HG02938 (cell line): ENCODE results near the gene PBX1.

Experiments
- ATAC-seq: cut with Tn5 transposase; IDR thresholded peaks from one replicate; pipeline ENCODE4 v1.9.1; 2021; ENCODE audit warnings: mild to moderate bottlenecking, moderate library complexity; ENCODE audit not compliant: unreplicated experiment

The PBX1 gene

GRCh38 chr1:164662462-164662861 is 103.5 kb downstream of the PBX1 start:
- ATAC-seq: no peak

GRCh38 chr1:164662955-164663354 is 104.0 kb downstream of the PBX1 start:
- ATAC-seq: no peak

- ATAC-seq: no peak
These were observed 105.1 kb downstream of the PBX1 start for GRCh38 chr1:164664127-164664526.

GRCh38 chr1:164667001-164667400 is 108.0 kb downstream of the PBX1 start:
- ATAC-seq: no peak

- no peak for ATAC-seq
These were observed 108.6 kb downstream of the PBX1 start for GRCh38 chr1:164667600-164667999.

GRCh38 chr1:164668491-164669400 is 109.8 kb downstream of the PBX1 start:
- ATAC-seq: no peak

GRCh38 chr1:164670026-164670425 is 111.0 kb downstream of the PBX1 start:
- no peak for ATAC-seq

- no peak for ATAC-seq
These were observed 111.8 kb downstream of the PBX1 start for GRCh38 chr1:164670786-164671185.

- ATAC-seq: no peak
These were observed 112.5 kb downstream of the PBX1 start for GRCh38 chr1:164671323-164671965.

GRCh38 chr1:164671966-164672571 is 113.1 kb downstream of the PBX1 start:
- no peak for ATAC-seq

GRCh38 chr1:164672588-164672987 is 113.6 kb downstream of the PBX1 start:
- no peak for ATAC-seq

- no peak for ATAC-seq
These were observed 114.7 kb downstream of the PBX1 start for GRCh38 chr1:164673584-164674214.

- no peak for ATAC-seq
These were observed 116.4 kb downstream of the PBX1 start for GRCh38 chr1:164675342-164675904.

GRCh38 chr1:164678136-164678700 is 119.2 kb downstream of the PBX1 start:
- no peak for ATAC-seq

- no peak for ATAC-seq
These were observed 123.6 kb downstream of the PBX1 start for GRCh38 chr1:164682570-164682969.

GRCh38 chr1:164683235-164683634 is 124.3 kb downstream of the PBX1 start:
- ATAC-seq: no peak

- ATAC-seq: no peak
These were observed 126.5 kb downstream of the PBX1 start for GRCh38 chr1:164685266-164686035.

GRCh38 chr1:164687777-164688176 is 128.8 kb downstream of the PBX1 start:
- no peak for ATAC-seq

- no peak for ATAC-seq
These were observed 129.8 kb downstream of the PBX1 start for GRCh38 chr1:164688791-164689190.
